ENCODE data around the gene LGALS16.

DNA sequence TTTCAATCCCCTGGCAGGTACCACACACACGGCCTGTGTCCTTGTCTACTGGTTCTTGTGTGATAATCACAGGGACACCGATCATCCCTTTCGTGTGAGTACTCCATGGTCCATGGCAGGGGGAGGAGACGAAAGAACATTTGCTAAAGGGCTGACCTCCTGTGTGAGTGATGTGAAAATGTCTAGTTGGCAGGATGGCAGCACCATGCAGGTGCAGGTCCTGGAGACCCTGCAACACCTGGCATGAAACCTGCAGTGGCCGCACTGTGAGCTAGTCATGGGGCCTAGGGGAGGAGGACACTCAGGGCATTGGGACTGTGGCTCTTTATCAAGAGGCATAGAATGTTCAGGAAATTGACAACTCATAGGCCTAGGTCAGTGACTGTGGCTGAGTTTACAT lies 25.7 kb downstream of the LGALS16 start:
- TF ChIP-seq, protein P1, sequence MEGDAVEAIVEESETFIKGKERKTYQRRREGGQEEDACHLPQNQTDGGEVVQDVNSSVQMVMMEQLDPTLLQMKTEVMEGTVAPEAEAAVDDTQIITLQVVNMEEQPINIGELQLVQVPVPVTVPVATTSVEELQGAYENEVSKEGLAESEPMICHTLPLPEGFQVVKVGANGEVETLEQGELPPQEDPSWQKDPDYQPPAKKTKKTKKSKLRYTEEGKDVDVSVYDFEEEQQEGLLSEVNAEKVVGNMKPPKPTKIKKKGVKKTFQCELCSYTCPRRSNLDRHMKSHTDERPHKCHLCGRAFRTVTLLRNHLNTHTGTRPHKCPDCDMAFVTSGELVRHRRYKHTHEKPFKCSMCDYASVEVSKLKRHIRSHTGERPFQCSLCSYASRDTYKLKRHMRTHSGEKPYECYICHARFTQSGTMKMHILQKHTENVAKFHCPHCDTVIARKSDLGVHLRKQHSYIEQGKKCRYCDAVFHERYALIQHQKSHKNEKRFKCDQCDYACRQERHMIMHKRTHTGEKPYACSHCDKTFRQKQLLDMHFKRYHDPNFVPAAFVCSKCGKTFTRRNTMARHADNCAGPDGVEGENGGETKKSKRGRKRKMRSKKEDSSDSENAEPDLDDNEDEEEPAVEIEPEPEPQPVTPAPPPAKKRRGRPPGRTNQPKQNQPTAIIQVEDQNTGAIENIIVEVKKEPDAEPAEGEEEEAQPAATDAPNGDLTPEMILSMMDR (IDR thresholded peaks at IDR 0.05; ENCODE audit: insufficient read depth, low read length): no peak
- TF ChIP-seq GABPA (IDR thresholded peaks at IDR 0.05; ENCODE audit: low read depth): no peak

All from HL-60 (cell line).